Endothelial cell of umbilical vein (primary cell): ENCODE data around the gene GRM7.

ENCODE experiments used
- CTCF ChIP-seq, 2 donors: IDR thresholded peaks; 1 replicate in 1 of 2; 2 replicates in 1 of 2; pipeline ENCODE4 v1.5.1; 2011; ENCODE audit warnings: low read length in 2 of 2, mild to moderate bottlenecking in 2 of 2, moderate library complexity in 2 of 2, control low read depth in 1 of 2, inconsistent platforms in 1 of 2, low read depth in 1 of 2; ENCODE audit not compliant: insufficient read depth in 1 of 2; ENCODE audit errors: extremely low read depth in 1 of 2
- EZH2 ChIP-seq: IDR thresholded peaks from 2 replicates; pipeline ENCODE4 v1.6.1; 2012; ENCODE audit warnings: borderline replicate concordance, low read depth, mild to moderate bottlenecking, moderate library complexity, low read length, inconsistent platforms; ENCODE audit not compliant: severe bottlenecking
- FOS ChIP-seq: IDR thresholded peaks from 2 replicates; pipeline ENCODE4 v1.6.1; 2011; ENCODE audit warnings: mild to moderate bottlenecking, low read length, moderate library complexity, borderline replicate concordance; ENCODE audit not compliant: insufficient read depth
- GATA2 ChIP-seq: IDR thresholded peaks from 2 replicates; pipeline ENCODE4 v1.7.0; 2011; ENCODE audit warnings: low read depth, mild to moderate bottlenecking, moderate library complexity, mixed read lengths, low read length; ENCODE audit not compliant: insufficient read length, insufficient read depth
- JUN ChIP-seq: IDR thresholded peaks from 2 replicates; pipeline ENCODE4 v1.6.1; 2011; ENCODE audit warnings: borderline replicate concordance, low read depth; ENCODE audit not compliant: insufficient read length, insufficient read depth
- MYC ChIP-seq: IDR thresholded peaks from one replicate; pipeline ENCODE4 v1.6.1; 2011; ENCODE audit warnings: mild to moderate bottlenecking, low read depth, low read length
- POLR2A ChIP-seq: IDR thresholded peaks from 2 replicates; pipeline ENCODE4 v1.6.1; 2012; ENCODE audit warnings: low read depth, mild to moderate bottlenecking, control low read depth, low read length
- POLR2AphosphoS5 ChIP-seq: IDR thresholded peaks from 2 replicates; pipeline ENCODE4 v1.6.1; 2012; ENCODE audit warnings: low read depth, mild to moderate bottlenecking, control low read depth, low read length, moderate library complexity; ENCODE audit not compliant: insufficient read depth
- TF ChIP-seq, protein P1 (sequence below): IDR thresholded peaks from 2 replicates; pipeline ENCODE4 v1.6.1; 2011; ENCODE audit not compliant: insufficient read depth, insufficient read length

DNA sequence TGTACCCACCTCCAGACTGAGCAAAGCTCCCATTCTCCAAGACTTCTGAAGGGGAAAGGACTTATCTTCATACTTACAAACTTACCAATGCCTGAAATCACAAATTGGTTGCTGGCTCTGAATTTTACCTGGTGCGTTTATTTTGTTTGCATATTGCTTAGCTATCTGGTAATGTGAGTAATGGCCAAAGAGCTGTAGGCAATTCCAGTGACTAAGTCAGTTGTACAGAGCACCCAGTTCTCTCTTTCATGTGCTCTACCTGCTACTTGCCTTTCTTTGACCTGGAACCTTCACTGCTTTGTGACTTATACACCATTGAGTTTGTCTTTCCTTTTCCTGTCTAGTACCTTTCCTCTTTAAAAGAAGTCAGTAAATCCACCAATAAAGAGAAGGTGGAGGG is 884.8 kb downstream of the GRM7 start:
- no peak for TF ChIP-seq CTCF (IDR thresholded peaks at IDR 0.05; ENCODE audit: extremely low read depth in 1 of 2, insufficient read depth in 1 of 2, low read depth in 1 of 2, low read length in 2 of 2)
- TF ChIP-seq JUN, result no peak
- TF ChIP-seq POLR2A, result no peak
- TF ChIP-seq EZH2, result no peak
- TF ChIP-seq MYC, result no peak
- no peak for TF ChIP-seq POLR2AphosphoS5
- TF ChIP-seq GATA2, result no peak
- TF ChIP-seq, protein P1, sequence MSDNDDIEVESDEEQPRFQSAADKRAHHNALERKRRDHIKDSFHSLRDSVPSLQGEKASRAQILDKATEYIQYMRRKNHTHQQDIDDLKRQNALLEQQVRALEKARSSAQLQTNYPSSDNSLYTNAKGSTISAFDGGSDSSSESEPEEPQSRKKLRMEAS, result no peak
- no peak for TF ChIP-seq FOS
